H1 (cell line): ENCODE data around the gene FAM149B1. TPM values are rescaled to one million over a fixed set of nuclear protein-coding genes. Genes with fewer than 3 reads are reported as not detected.

ENCODE experiments used
- CTCF ChIA-PET: fragments of 300-600 bp; sonication (Branson Sonifier 250); formaldehyde crosslinking; loops from one replicate; lab custom pipeline; 2021; ENCODE audit not compliant: partially characterized antibody; lab: Charles Lee
- POLR2A ChIA-PET: fragments of 300-600 bp; sonication (Branson Sonifier 250); formaldehyde crosslinking; loops from one replicate; lab custom pipeline; 2021; ENCODE audit warnings: inconsistent platforms; ENCODE audit not compliant: partially characterized antibody; lab: Charles Lee
- DNase-seq, 2 experiments: peaks; one replicate each; pipeline versions ENCODE4 v3.0.0 to v3.0.0-alpha.2; 2010 to 2022; ENCODE audit warnings: low spot score in 2 of 2, low read depth in 1 of 2, mixed read lengths in 1 of 2
- FAIRE-seq: peaks from 2 replicates; lab custom pipeline; 2011; peaks lifted over from hg19 to GRCh38; lab: Jason Lieb, UNC
- H2AFZ ChIP-seq: 2 replicates; pipeline ENCODE4 v1.8.1; 2012; ENCODE audit warnings: low read length, inconsistent platforms
- H2AK5ac ChIP-seq: 2 replicates; pipeline ENCODE4 v1.6.1; 2013; ENCODE audit warnings: low read depth, low read length
- H2BK120ac ChIP-seq: replicated peaks from 2 replicates; pipeline ENCODE3; 2013; ENCODE audit warnings: low read depth, low read length, inconsistent platforms
- H2BK12ac ChIP-seq: 2 replicates; pipeline ENCODE4 v1.6.1; 2013; ENCODE audit warnings: low read depth, low read length
- H2BK15ac ChIP-seq: 2 replicates; pipeline ENCODE4 v1.6.1; 2013; ENCODE audit warnings: low read length
- H2BK20ac ChIP-seq: 2 replicates; pipeline ENCODE4 v1.6.1; 2013; ENCODE audit warnings: low read length
- H2BK5ac ChIP-seq: 2 replicates; pipeline ENCODE4 v1.6.1; 2013; ENCODE audit warnings: low read depth, low read length
- H3K14ac ChIP-seq: 2 replicates; pipeline ENCODE4 v1.6.1; 2013; ENCODE audit warnings: inconsistent platforms; ENCODE audit not compliant: insufficient read length
- H3K18ac ChIP-seq: 2 replicates; pipeline ENCODE4 v1.6.1; 2013; ENCODE audit warnings: low read length; ENCODE audit errors: extremely low read depth
- H3K23ac ChIP-seq: 2 replicates; pipeline ENCODE4 v1.6.1; 2013; ENCODE audit warnings: inconsistent platforms; ENCODE audit not compliant: insufficient read length
- H3K23me2 ChIP-seq: 2 replicates; pipeline ENCODE4 v1.6.1; 2013; ENCODE audit warnings: low read depth, low read length
- H3K27ac ChIP-seq: 2 replicates; pipeline ENCODE4 v1.6.1; 2011; ENCODE audit warnings: low read depth, low read length, inconsistent platforms
- H3K27me3 ChIP-seq, 4 experiments: replicated peaks in 1 of 4; 1 replicate in 1 of 4; 2 replicates in 3 of 4; pipeline versions ENCODE4 v1.6.1 to v1.8.1; 2011 to 2013; ENCODE audit warnings: low read length in 3 of 4, mild to moderate bottlenecking in 3 of 4, inconsistent platforms in 2 of 4, mixed read lengths in 2 of 4, moderate library complexity in 1 of 4; ENCODE audit not compliant: control insufficient read depth in 3 of 4, insufficient read depth in 3 of 4; ENCODE audit errors: extremely low read depth in 1 of 4
- H3K36me3 ChIP-seq, 4 experiments: 2 replicates each; pipeline versions ENCODE4 v1.6.1 to v1.8.1; 2011 to 2013; ENCODE audit warnings: mild to moderate bottlenecking in 4 of 4, low read length in 3 of 4, moderate library complexity in 2 of 4, control low read depth in 1 of 4, inconsistent platforms in 1 of 4; ENCODE audit not compliant: insufficient read depth in 4 of 4, control insufficient read depth in 2 of 4
- H3K4ac ChIP-seq: replicated peaks from 2 replicates; pipeline ENCODE3; 2013; ENCODE audit warnings: low read length, low read depth, mixed read lengths, inconsistent platforms; ENCODE audit not compliant: insufficient read length
- H3K4me1 ChIP-seq, 4 experiments: replicated peaks in 1 of 4; 1 replicate in 1 of 4; 2 replicates in 3 of 4; pipeline versions ENCODE4 v1.6.1 to v1.8.1; 2011 to 2013; ENCODE audit warnings: low read length in 3 of 4, inconsistent platforms in 2 of 4, mixed read lengths in 1 of 4; ENCODE audit not compliant: insufficient read depth in 4 of 4, control insufficient read depth in 3 of 4
- H3K4me2 ChIP-seq, 2 experiments: 2 replicates each; pipeline versions ENCODE4 v1.6.1 to v1.8.1; 2011 to 2013; ENCODE audit warnings: low read depth in 2 of 2, low read length in 2 of 2, control low read depth in 1 of 2, inconsistent platforms in 1 of 2, mild to moderate bottlenecking in 1 of 2; ENCODE audit not compliant: insufficient read depth in 1 of 2
- H3K4me3 ChIP-seq, 4 experiments: fragments of 200-600, 300-600 bp in 1 of 4; sonication (generic), shearing (Covaris generic), sonication (Bioruptor Twin) in 1 of 4; 2 replicates each; pipeline versions ENCODE4 v1.5.1 to v1.8.1; 2011 to 2016; ENCODE audit warnings: low read length in 4 of 4, low read depth in 3 of 4, control low read depth in 2 of 4, inconsistent platforms in 2 of 4, mild to moderate bottlenecking in 2 of 4, mixed read lengths in 1 of 4, moderate library complexity in 1 of 4; ENCODE audit not compliant: insufficient read depth in 2 of 4; ENCODE audit errors: extremely low read depth in 1 of 4
- H3K56ac ChIP-seq: replicated peaks from 2 replicates; pipeline ENCODE3; 2013; ENCODE audit warnings: low read depth, mild to moderate bottlenecking, mixed read lengths, low read length, inconsistent platforms; ENCODE audit not compliant: insufficient read length
- H3K79me1 ChIP-seq: 2 replicates; pipeline ENCODE4 v1.6.1; 2013; ENCODE audit warnings: low read depth, low read length, control low read depth
- H3K79me2 ChIP-seq, 2 experiments: 2 replicates each; pipeline versions ENCODE4 v1.6.1 to v1.8.1; 2012 to 2013; ENCODE audit warnings: low read length in 2 of 2, mild to moderate bottlenecking in 2 of 2, inconsistent platforms in 1 of 2; ENCODE audit not compliant: insufficient read depth in 2 of 2, control insufficient read depth in 1 of 2
- H3K9ac ChIP-seq, 4 experiments: replicated peaks in 1 of 4; 1 replicate in 1 of 4; 2 replicates in 3 of 4; pipeline versions ENCODE4 v1.6.1 to v1.8.1; 2011 to 2013; ENCODE audit warnings: low read depth in 3 of 4, low read length in 3 of 4, control low read depth in 2 of 4, mild to moderate bottlenecking in 2 of 4, moderate library complexity in 2 of 4, inconsistent platforms in 1 of 4; ENCODE audit errors: extremely low read depth in 1 of 4
- H3K9me3 ChIP-seq, 2 experiments: 2 replicates each; pipeline versions ENCODE4 v1.6.1 to v1.8.1; 2012 to 2013; ENCODE audit warnings: mild to moderate bottlenecking in 2 of 2, moderate library complexity in 2 of 2, control low read depth in 1 of 2, inconsistent platforms in 1 of 2, low read depth in 1 of 2, low read length in 1 of 2, mixed read lengths in 1 of 2; ENCODE audit not compliant: insufficient read depth in 2 of 2
- H4K20me1 ChIP-seq, 2 experiments: replicated peaks in 1 of 2; 2 replicates each; pipeline versions ENCODE3 to v1.8.1; 2011 to 2013; ENCODE audit warnings: inconsistent platforms in 2 of 2, low read length in 2 of 2, mild to moderate bottlenecking in 1 of 2; ENCODE audit not compliant: insufficient read depth in 2 of 2, control insufficient read depth in 1 of 2
- H4K5ac ChIP-seq: 2 replicates; pipeline ENCODE4 v1.6.1; 2013; ENCODE audit warnings: low read length, low read depth, mixed read lengths, inconsistent platforms; ENCODE audit not compliant: insufficient read length
- H4K8ac ChIP-seq: 2 replicates; pipeline ENCODE4 v1.8.0; 2013; ENCODE audit warnings: mild to moderate bottlenecking, moderate library complexity, low read length, inconsistent platforms; ENCODE audit not compliant: insufficient read depth; ENCODE audit errors: extremely low read depth
- H4K91ac ChIP-seq: replicated peaks from 2 replicates; pipeline ENCODE3; 2013; ENCODE audit warnings: low read length, mixed read lengths, inconsistent platforms; ENCODE audit not compliant: insufficient read length
- CBX8 ChIP-seq: fragments of 300-800, 300-1000 bp; sonication (generic); IDR thresholded peaks from 2 replicates; pipeline ENCODE4 v1.7.1; 2016; ENCODE audit warnings: low read depth, low read length, borderline replicate concordance
- CTBP2 ChIP-seq: IDR thresholded peaks from 2 replicates; pipeline ENCODE4 v1.7.0; 2011; ENCODE audit warnings: borderline replicate concordance, mild to moderate bottlenecking, moderate library complexity, mixed read lengths, low read length; ENCODE audit not compliant: insufficient read depth, insufficient read length
- E2F6 ChIP-seq: IDR thresholded peaks from 2 replicates; pipeline ENCODE4 v1.6.1; 2012; ENCODE audit warnings: inconsistent platforms
- GABPA ChIP-seq: IDR thresholded peaks from 2 replicates; pipeline ENCODE4 v1.6.1; 2011; ENCODE audit warnings: mild to moderate bottlenecking, low read length, moderate library complexity, borderline replicate concordance; ENCODE audit not compliant: insufficient read depth
- KDM4A ChIP-seq: IDR thresholded peaks from one replicate; pipeline ENCODE4 v1.7.1; 2012; ENCODE audit warnings: low read depth, mild to moderate bottlenecking, moderate library complexity, low read length, inconsistent platforms; ENCODE audit not compliant: severe bottlenecking
- RNF2 ChIP-seq: fragments of 200-900, 300-1000 bp; sonication (generic); IDR thresholded peaks from 2 replicates; pipeline ENCODE4 v1.7.1; 2016; ENCODE audit warnings: borderline replicate concordance, low read depth, mild to moderate bottlenecking, antibody characterized with exemption, low read length; ENCODE audit not compliant: poor library complexity, severe bottlenecking; ENCODE audit errors: missing control alignments
- RXRA ChIP-seq: IDR thresholded peaks from 2 replicates; pipeline ENCODE4 v1.6.1; 2011; ENCODE audit warnings: low read depth, mild to moderate bottlenecking, low read length, moderate library complexity; ENCODE audit not compliant: insufficient read depth
- TAF7 ChIP-seq: optimal IDR thresholded peaks from 2 replicates; pipeline ENCODE3; 2011; ENCODE audit warnings: low read depth, mild to moderate bottlenecking, inconsistent platforms, low read length, moderate library complexity, borderline replicate concordance
- TCF12 ChIP-seq: IDR thresholded peaks from 2 replicates; pipeline ENCODE4 v1.6.1; 2011; ENCODE audit warnings: low read depth, mild to moderate bottlenecking, low read length
- ZNF274 ChIP-seq: IDR thresholded peaks from 2 replicates; pipeline ENCODE4 v1.7.0; 2012; ENCODE audit warnings: low read length, borderline replicate concordance; ENCODE audit errors: extremely low read depth
- WGBS, 2 experiments: shearing (Covaris generic) in 1 of 2; methylation state at CpG; one replicate each; pipeline versions ENCODE4 v1.1.6 to v1.1.7; 2013 to 2015; ENCODE audit warnings: low lambda C conversion rate in 2 of 2, mixed read lengths in 2 of 2, inconsistent platforms in 1 of 2, low coverage in 1 of 2, missing lambda C conversion rate in 1 of 2; ENCODE audit not compliant: insufficient replicate concordance in 2 of 2, insufficient coverage in 1 of 2, insufficient read length in 1 of 2; ENCODE audit errors: extremely low coverage in 1 of 2, missing lambda C conversion rate in 1 of 2; 5-methylcytosine and 5-hydroxymethylcytosine counted together
- polyA plus RNA-seq, 7 experiments: library from polyadenylated mRNA; depleted of rRNA in 3 of 7; stranded (reverse) in 5 of 7; unstranded in 2 of 7; fragments of >200 nt in 5 of 7; fragments of 200-250 nt in 2 of 7; gene quantifications; 1 replicate in 5 of 7; 2 replicates in 1 of 7; 4 replicates in 1 of 7; pipeline versions ENCODE4 v1.2.1 to v1.2.3, GENCODE V29; 2011 to 2013; ENCODE audit warnings: missing spikeins in 2 of 7, mixed read lengths in 2 of 7
- total RNA-seq: library from RNA; stranded (reverse); fragmentation: NEBNext Ultra II Directional; extraction: Animal tissue kit (Norgen Biotek cat#: 25700); gene quantifications from 2 replicates; pipeline ENCODE4 v1.2.1, GENCODE V29; 2021

The FAM149B1 gene
- total and polyA plus RNA-seq, 2 of the 8 experiments (the other 6 are each of a cell fraction or from before 2014, with no cell fraction given): 16.8 to 21.9 TPM

DNA sequence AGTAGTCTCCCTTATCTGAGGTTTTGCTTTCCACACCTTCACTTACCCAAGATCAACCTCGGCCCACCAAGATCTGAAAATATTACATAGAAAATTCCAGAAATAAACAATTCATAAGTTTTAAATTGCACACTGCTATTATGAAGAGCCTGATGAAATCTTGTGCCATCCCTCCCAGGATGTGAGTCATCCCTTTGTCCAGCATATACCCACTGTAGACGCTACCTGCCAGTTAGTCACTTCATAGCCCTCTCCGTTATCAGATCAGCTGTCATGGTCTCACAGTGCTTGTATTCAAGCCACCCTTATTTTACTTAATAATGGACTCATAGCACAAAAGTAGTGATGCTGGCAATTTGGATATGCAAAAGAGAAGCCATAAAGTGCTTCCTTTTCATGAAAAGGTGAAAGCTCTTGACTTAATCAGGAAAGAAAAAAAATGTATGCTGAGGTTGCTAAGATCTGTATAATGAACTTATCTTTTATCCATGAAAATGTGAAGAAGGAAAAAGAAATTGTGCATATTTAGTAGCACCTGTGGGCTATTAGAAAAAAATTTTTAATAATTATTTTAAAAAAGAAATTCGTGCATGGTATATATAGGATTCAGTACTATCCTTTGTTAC, 94.3 kb downstream of the FAM149B1 start:
- no peak overlapping the region for H3K4me3 ChIP-seq
- no peak overlapping the region for H3K18ac ChIP-seq
- no peak overlapping the region for H4K8ac ChIP-seq
- H3K79me1 ChIP-seq: no peaks in the 10 kb centered on the region
- no peaks in the 10 kb centered on the region for H3K4me1 ChIP-seq
- H3K4me2 ChIP-seq: no peak overlapping the region
- H3K23me2 ChIP-seq: no peaks in the 10 kb centered on the region
- no peak overlapping the region for H3K9ac ChIP-seq
- no peak overlapping the region for H4K91ac ChIP-seq
- FAIRE-seq: no peak
- no peak overlapping the region for H3K56ac ChIP-seq
- H3K36me3 ChIP-seq: no peaks in the 10 kb centered on the region
- no peak overlapping the region for H2BK15ac ChIP-seq
- H2AFZ ChIP-seq: no peak overlapping the region
- WGBS, 2 experiments: 85% methylated on average over 4 of the region's 4 CpGs; no CpG with 5 or more reads in 1 of the 2 experiments
- H2BK12ac ChIP-seq: no peak overlapping the region
- DNase-seq: no peak
- no peak overlapping the region for H2BK5ac ChIP-seq
- ChIA-PET POLR2A (interaction anchor here (1.2 to 1.7 kb wide), 3 partner anchors 8 to 15 kb away, joined by 4 to 8 read pairs (median 6); partner anchors contain the start of gene DNAJC9), CTCF (no interaction called here)
- H3K23ac ChIP-seq: no peak overlapping the region
- no peaks in the 10 kb centered on the region for H4K20me1 ChIP-seq
- no peak overlapping the region for H4K5ac ChIP-seq
- peaks cover 6 to 7% of the 10 kb centered on the region in 2 experiments; a peak in 1 of 4 replicates for H3K9me3 ChIP-seq
- no peak overlapping the region for H2AK5ac ChIP-seq
- H3K79me2 ChIP-seq: no peaks in the 10 kb centered on the region
- no peak overlapping the region for H2BK20ac ChIP-seq
- no peak overlapping the region for H2BK120ac ChIP-seq
- no peaks in the 10 kb centered on the region for H3K27me3 ChIP-seq
- TF ChIP-seq TCF12 (no peak), GABPA (no peak), KDM4A (no peak), ZNF274 (no peak), RNF2 (no peak), E2F6 (no peak), CTBP2 (no peak), TAF7 (no peak), RXRA (no peak), CBX8 (no peak)
- no peak overlapping the region for H3K4ac ChIP-seq
- no peak overlapping the region for H3K14ac ChIP-seq
- no peak overlapping the region for H3K27ac ChIP-seq
